Adipose tissue (tissue), 3 donors: Measurements from ENCODE around the gene KCNMA1. TPM values are rescaled to one million over a fixed set of nuclear protein-coding genes. Genes with fewer than 3 reads are reported as not detected.

Experiments used
- H3K27ac ChIP-seq: one replicate; pipeline ENCODE4 v1.5.1; 2013; ENCODE audit warnings: low read depth, low read length
- WGBS, 3 donors: extraction: QIAGEN DNeasy Blood & Tissue Kit; methylation state at CpG; one replicate each; pipeline ENCODE4 v1.1.7; 2013; 5-methylcytosine and 5-hydroxymethylcytosine counted together
- polyA plus RNA-seq, 3 donors: library from polyadenylated mRNA; stranded (reverse); fragments of 200-250 nt; gene quantifications; one replicate each; pipeline ENCODE4 v1.2.3, GENCODE V29; 2013
- donor health status: healthy with polysubstance abuse.
- donor health status: Bipolar disorder and iron deficiency.
- donor health status: healthy.

Gene KCNMA1
- polyA plus RNA-seq, 3 donors: 2.5 to 5.1 (median 3.8) TPM

DNA sequence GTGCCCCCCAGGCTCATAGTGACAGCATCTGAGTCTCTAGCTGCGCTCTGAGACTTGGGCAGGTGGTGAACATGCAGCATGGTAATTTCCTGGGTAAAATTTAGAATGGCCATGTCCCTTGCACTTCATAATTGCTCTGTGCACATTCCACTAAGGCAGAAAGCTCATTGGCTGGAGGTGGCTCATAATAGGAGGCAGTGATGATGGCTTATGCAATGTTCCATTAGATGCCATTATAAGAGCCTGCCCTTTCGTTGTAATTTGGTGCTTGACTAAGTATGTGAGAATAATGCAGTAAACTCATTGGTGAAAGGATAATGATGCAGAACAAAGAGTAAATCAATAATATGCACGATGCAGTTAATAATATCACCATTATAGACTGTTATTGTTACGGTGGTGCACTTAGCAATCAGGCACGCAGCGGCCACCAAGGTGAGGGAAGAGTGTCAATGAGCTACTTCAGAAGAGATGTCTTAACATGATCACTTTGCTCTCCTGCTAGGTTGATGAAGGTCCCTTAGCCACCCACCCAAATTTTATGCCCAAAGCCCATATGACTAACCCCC, 545.9 kb downstream of the KCNMA1 start:
- WGBS, 3 donors: 82 to 94% (median 92%) methylated on average over 6 of the region's 6 CpGs
- no peak overlapping the region for H3K27ac ChIP-seq

DNA sequence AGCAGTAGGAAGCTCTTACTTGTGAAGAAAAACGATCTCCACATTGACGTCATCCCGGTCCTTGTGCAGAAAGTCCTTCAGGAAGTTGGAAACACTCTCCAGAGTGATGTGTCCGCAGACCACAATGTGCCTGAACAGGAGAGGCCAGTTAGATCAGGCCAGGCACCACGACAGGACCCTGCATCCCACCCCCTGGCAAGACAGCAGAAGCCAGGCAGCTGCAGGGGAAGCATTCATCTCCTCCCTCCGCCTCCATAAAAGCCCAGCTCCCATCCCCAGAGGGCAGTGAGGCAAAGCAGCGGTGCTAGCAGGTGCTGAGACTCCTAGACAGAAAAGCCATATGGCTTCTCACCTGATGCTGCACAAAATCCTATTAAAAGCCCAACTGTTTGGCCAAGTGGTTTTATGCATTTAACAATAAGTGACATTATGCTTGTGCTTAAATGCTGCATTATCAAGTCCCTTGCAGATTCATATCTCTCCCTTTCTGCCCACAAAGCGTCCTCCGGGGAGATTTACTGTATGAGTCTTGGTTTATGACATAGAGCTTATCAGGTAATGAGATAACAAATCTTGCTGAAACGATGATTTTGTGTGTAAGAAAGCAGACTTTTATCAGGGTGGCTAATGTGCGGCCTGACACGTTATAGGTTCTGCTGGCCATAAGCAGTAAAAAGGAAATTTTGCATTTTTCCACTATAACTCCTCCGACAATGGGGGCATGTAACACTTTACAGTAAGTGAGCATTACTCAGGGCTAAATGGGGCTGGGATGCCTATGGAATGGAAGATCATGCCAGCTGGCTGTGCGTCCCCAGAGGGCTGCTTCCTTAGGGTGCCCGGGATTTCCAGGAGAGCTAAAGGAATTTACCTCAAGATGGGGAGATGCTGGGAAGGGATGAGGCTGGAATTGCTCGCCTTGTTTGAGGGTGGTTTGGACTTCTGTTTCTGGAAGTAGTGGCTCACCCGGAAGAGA, 546.9 kb downstream of the KCNMA1 start:
- H3K27ac ChIP-seq: no peak overlapping the region
- WGBS, 3 donors: 82 to 83% (median 83%) methylated on average over 17 of the region's 17 CpGs

DNA sequence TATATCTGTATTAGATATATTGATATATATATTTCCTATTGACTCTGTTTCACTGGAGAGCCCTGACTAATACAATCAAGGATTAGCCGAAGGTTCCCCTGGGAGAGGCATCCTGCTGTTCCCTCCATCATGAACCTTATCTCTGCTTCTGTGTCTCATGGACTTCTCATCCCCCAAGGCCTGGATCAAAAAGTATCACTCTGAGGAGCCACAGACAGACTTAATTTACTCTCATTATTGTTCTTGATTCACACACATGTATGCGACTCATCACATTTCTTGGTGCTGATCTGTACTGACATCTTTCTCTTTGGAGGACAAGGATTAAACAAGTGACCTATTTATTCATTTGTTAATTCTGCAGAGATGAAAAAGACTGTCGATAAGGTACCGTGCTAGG, 550.2 kb downstream of the KCNMA1 start:
- WGBS, 3 donors: 95 to 98% (median 96%) methylated on average over 4 of the region's 4 CpGs
- no peak overlapping the region for H3K27ac ChIP-seq

DNA sequence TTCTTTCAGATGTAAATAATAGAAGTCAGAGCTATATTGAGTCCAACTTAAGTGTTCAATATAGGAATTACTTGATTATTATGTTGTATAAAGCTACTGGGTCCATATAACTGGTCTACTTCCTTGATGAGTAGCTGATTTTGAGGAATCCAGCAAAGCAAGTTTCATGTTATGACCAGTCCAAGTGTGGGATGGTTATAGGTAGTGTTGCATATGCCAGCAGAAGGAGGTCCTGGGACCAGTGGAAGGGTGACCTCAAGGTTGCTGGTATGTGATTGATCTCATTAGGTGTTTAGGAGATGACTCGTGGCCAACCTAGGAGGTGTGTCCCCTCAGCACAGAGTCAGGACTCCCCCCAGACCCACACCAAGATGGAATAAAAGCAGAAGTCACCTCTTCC, 551.5 kb downstream of the KCNMA1 start:
- no peak overlapping the region for H3K27ac ChIP-seq
- WGBS, 3 donors: 86 to 94% (median 87%) methylated on average over 1 of the region's 1 CpG

DNA sequence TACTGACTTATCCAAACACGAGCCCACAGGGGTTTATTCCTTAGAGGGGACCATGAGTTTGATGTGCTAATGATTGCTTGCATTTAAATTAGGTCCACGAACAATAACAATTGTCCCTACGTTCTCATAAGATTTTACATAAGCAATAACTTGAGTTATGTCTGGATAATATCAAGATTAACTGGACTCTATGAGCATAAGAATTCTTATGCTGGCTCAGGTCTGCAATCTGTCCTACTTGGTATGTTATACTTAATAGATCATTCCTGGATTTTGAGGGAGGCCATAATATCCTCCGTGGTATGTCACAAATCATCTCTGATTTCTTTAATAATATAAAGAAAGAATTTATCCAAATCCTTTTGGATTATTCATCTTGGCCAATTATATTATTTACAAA, 552.3 kb downstream of the KCNMA1 start:
- 82 to 87% (median 82%) methylated on average over 4 of the region's 4 CpGs for WGBS, 3 donors
- no peak overlapping the region for H3K27ac ChIP-seq

DNA sequence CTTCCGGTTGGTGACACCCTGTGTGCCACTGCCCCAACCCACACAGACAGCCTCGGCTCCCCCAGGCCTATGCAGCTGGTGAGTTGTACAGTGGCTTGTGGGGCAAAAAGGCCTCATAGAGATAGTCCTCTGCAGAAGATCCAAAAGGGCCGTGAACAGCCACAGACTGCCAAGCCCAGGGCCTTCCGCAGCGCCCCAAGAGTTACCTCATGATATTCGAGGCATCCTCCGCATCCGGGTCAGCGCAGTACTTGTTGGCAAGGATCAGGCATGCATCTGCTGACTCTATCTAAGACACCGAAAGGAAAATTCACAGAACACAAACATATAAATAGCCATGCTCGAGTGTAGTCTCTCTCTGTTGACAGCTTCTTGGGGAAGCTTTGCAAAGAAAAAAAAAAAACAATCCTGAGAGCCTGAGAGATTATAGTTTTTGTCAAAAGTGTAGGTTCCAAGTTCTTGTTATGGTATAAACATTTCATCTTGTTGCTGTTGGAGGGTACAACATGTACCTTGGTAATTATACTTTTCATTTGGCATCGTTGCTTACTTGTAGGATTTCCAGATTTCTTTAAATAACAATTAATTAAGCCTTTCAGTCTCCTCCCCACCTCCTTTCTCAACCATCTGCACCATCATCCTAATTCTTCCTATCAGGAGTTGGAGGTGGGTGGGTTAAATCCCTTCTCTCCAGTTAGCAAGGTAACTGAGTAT, 553.0 kb downstream of the KCNMA1 start:
- WGBS, 3 donors: 61 to 83% (median 68%) methylated on average over 12 of the region's 12 CpGs
- no peak overlapping the region for H3K27ac ChIP-seq

DNA sequence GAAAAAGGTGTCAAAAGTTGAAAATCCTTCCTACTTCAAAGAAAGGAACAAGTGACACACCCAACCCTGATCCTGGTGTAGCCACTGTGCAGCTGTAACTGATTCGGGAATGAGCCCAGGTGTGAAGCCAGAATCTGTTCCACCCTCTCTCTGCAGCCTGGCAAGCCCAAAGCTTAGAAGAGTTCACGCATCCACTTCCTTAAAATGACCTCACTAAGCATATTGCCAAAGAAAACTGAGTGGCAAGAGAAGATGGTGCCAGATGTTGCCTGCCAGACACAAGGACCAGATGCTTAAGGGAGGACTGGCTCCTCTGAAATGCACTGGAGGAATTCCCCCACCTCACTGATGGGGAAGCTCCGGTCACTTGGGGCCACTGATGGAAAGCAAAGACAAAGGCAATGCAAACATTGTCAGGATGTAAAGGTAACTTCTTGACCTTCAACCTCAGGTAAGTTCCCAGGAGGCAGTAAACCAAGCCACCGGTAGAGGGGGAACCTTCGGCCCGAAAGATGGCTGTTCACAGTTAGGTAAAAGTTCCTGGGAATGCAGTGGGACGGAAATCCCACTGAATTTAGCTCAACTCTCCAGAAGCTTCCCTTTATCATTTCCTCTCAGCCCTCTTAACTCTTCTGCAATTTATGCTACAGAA, 554.9 kb downstream of the KCNMA1 start:
- H3K27ac ChIP-seq: no peak overlapping the region
- WGBS, 3 donors: 57 to 71% (median 65%) methylated on average over 7 of the region's 7 CpGs

DNA sequence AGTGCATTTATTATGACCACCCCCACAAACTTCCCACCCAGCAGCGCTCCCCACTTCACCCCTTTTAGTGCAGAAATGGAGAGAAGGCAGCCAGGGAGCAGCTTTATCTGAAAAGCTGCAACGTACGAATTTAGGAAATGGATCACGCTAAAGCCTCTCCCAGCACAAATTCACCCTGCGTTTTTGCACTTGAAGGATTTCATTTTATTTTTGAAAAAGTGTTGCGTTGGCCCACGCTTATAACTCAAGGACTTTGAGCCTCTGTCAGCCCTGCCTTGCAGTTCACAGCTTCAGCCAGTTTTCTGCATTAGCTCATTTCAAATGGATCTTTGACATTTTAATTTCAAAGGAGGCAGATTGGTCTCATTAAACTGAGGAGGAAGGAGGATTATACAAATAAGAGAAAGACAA, 556.1 kb downstream of the KCNMA1 start:
- no peak overlapping the region for H3K27ac ChIP-seq
- 64 to 81% (median 67%) methylated on average over 7 of the region's 7 CpGs for WGBS, 3 donors

DNA sequence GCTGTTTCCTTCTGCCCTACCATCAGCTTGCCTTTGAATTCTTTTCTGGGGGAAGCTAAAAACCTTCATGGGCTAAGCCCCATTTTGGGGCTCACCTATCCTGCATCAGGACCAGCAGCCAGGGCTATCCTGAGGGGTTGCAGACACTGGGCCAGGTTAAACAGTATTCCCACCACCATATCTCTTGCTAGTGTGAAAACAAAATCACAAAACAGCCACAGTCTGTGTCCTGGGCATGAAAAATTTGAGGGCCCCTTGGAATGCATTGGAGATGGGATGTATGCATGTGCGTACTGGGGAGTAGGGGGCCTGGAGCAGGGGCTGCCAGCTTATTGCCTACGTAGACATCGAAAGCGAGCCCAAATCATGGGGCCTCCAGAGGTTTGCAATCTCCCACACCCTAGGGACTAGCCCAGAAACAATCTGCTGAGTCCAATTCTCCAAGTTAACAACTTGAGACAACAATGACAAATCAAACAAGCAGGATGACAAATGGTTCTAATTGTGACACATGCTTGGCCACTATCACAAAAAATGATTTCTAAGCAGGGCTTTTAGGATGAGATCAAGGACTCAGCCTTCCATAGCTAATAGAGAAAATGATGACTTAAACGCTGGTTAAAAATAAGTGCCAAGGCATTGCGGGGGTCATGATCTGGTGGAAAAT, 557.1 kb downstream of the KCNMA1 start:
- WGBS, 3 donors: 79 to 81% (median 80%) methylated on average over 6 of the region's 6 CpGs
- no peak overlapping the region for H3K27ac ChIP-seq

DNA sequence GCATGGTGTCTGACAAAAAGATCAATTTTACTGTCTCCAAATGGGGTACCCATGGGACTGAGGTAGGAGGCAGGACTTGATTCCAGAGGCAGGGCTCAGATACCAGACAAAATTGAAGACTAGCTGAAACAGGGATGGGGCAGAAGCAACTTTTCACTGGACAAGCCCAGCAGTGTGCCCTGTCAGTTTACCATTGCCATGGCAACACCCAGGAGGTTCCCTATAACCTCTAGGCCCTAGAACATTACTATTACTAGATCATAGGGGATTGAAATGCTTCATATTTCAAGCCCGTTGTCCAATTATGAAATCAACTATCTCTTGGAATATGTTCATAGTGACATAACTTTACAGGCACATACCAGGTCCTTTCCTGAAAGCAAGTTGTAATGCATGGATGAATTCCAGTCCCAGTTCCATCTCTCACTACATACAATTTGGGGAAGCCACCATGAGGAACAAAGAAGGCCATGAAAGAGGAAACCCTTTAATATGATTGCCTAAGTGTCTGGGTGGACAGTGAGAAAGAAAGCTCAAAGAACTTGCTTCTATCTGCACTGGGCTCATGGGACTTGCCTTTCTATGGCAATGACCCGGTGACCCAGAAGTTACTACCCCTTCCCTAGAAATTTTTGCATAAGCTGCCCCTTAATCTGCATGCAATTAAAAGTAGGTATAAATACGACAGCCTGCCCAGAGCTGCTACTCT, 557.9 kb downstream of the KCNMA1 start:
- WGBS, 3 donors: 42 to 88% (median 47%) methylated on average over 3 of the region's 3 CpGs
- H3K27ac ChIP-seq: no peak overlapping the region

DNA sequence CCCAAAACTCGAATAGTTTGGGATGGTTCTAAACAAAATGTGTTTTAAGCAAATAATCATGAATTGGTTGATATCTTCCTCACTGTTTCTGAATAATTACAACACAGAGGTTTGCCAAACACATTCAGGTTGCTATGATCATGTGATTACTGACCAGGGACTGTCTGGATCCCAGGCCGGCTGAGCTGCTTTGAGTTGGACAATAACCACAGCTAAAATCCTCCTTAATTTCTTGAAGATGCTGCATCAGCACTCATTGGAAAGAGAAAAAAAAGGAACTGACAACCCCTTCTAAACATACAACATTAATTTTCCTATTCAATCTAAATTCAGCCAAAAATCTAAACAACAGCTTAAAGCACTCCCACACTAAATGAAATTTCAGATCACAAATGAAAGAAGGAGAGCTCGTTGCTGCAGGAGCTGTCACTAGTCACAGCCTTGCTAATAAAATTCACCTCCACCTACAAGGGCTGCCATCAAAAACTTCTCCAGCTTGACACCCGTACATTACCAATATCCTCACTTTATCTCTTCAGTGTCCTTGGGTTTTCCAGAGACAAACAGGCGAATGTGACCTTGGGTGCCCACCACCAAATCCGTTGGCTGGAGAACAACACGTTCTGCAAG, 560.2 kb downstream of the KCNMA1 start:
- H3K27ac ChIP-seq: no peak overlapping the region
- 69 to 75% (median 71%) methylated on average over 7 of the region's 7 CpGs for WGBS, 3 donors

DNA sequence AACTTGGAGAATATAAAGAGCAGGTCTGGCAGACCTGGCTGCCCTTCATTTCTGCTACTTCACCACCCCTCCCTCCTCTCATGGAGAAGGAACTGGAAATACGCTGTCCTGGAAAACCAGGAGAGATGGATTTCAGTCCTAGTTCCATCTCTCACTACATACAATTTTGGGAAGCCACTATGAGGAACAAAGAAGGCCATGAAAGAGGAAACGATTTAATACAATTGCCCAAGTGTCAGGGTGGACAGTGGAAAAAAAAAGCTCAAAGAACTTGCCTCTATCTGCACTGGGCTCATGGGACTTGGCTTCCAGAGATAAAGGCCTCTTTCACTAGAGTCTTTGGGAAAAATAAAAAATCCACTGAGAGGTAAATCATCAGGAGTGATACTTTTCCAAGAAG, 561.7 kb downstream of the KCNMA1 start:
- H3K27ac ChIP-seq: no peak overlapping the region
- 58 to 90% (median 68%) methylated on average over 2 of the region's 2 CpGs for WGBS, 3 donors

DNA sequence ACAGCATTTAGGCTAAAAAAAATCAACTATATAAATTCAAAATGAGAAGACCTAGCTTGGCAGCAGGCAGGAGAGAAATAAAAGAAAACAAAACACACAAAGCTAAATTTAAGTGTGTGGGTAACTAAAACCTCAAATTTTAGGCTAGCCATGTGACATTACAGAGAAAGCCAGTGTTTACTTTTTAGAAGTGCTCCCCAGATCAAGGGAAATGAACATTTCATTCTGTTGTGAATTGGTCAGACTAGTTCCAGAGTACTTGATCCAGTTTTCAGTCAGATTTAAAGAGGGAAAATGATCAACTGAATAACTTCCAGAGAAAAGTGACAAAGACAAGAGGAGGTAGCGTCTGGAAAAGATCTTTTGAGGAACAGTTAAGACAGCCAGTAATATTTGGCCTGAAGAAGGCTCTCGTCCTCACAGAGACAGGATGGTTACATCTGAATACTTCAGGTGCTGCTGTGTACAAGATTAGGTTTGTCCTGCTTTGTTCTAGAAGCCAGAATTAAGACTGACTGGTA, 563.4 kb downstream of the KCNMA1 start:
- no peak overlapping the region for H3K27ac ChIP-seq
- 76 to 92% (median 80%) methylated on average over 2 of the region's 2 CpGs for WGBS, 3 donors

DNA sequence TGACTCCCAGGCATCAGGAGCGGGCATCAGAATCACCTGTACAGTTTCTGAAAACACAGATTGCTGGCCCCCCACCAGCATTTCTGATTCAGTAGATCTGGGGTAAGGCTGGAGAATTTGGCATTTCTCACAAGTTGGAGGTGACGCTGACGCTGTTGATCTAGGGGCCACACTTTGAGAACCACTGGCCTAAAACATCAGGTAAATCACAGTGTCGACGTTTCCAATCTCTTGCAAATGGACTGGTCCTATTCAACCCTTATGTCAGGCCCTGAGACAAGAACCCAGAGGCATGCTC, 564.0 kb downstream of the KCNMA1 start:
- H3K27ac ChIP-seq: no peak overlapping the region
- WGBS, 3 donors: 89 to 99% (median 96%) methylated on average over 5 of the region's 5 CpGs

DNA sequence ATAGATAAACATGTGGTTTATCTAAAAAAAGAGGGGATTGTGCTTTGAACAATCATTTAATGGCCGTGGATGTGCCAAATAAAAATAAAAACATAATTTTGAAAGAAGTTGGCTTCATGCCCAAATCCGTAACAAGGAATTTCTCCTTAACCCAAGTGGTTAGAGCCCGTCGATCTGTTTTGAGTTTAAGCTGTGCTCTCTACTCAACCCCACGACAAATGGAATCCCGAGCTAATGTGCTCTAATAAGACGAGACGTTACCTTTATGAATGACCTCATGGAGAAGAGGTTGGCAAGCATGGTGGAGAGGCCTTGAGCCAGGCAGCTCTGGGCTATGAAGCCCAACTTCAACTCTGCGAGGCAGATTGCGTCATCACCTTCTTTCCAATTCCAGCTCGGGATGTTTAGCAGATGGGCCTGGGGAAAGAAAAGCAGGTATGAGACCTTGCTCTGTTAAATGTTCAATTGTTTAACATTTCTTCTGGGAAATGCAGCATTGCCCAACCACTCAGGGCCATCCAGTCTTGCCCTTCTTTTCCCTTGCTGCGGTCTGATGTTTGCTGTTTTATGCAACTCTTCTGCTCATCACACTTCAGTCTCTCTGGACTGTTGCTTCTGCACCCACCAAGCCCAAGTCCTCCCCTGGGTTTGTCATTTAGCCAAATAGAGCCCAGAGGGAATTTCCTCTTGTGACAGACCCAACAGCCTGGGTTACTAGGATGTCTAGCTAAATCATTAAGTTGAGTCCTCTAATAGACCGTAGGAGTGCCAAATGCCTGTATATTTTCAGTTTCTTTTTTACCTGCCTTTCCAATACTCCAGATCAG, 564.6 kb downstream of the KCNMA1 start:
- no peak overlapping the region for H3K27ac ChIP-seq
- WGBS, 3 donors: 63 to 77% (median 72%) methylated on average over 13 of the region's 13 CpGs

DNA sequence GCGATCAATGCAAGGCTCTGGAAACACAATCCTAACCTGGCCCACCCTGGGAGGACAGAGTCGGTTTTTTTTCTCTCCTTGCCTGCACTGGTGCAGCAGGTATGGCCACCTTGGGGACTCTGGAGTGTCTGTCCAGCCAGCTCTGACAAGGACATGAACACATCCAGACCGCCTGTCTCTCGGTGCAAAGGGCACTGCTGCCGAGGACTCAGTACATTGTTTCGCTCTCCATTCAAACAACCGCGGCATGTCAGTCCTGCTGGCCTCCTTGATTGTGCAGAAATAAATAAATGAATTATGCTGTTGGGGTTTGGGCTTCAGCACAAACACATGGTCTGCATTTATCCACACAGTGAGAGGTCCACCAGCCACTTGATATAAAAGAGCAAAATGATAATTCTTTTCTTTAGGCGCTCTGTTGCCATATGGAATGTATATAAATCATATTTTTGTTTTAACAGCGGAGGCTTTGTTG, 565.2 kb downstream of the KCNMA1 start:
- WGBS, 3 donors: 76 to 89% (median 84%) methylated on average over 10 of the region's 10 CpGs
- no peak overlapping the region for H3K27ac ChIP-seq
